Body of pancreas (tissue), 4 donors: Measurements from ENCODE around the gene KIRREL1.

Experiments
- POLR2A ChIP-seq, 3 donors: fragments of 450-650 bp; IDR thresholded peaks; one replicate each; pipeline ENCODE4 v1.6.1; 2016; ENCODE audit warnings: antibody characterized with exemption in 3 of 3, mild to moderate bottlenecking in 2 of 3
- TF ChIP-seq, protein P1 (sequence below), 7 experiments: fragments of 450-650 bp in 4 of 7; fragments of 200-600 bp in 3 of 7; sonication (generic) in 3 of 7; IDR thresholded peaks; one replicate each; pipeline ENCODE4 v1.5.1; 2016 to 2019; ENCODE audit warnings: antibody characterized with exemption in 7 of 7

- TF ChIP-seq, protein P1, sequence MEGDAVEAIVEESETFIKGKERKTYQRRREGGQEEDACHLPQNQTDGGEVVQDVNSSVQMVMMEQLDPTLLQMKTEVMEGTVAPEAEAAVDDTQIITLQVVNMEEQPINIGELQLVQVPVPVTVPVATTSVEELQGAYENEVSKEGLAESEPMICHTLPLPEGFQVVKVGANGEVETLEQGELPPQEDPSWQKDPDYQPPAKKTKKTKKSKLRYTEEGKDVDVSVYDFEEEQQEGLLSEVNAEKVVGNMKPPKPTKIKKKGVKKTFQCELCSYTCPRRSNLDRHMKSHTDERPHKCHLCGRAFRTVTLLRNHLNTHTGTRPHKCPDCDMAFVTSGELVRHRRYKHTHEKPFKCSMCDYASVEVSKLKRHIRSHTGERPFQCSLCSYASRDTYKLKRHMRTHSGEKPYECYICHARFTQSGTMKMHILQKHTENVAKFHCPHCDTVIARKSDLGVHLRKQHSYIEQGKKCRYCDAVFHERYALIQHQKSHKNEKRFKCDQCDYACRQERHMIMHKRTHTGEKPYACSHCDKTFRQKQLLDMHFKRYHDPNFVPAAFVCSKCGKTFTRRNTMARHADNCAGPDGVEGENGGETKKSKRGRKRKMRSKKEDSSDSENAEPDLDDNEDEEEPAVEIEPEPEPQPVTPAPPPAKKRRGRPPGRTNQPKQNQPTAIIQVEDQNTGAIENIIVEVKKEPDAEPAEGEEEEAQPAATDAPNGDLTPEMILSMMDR (IDR thresholded peaks at IDR 0.05), result no peak
- no peak for TF ChIP-seq POLR2A (IDR thresholded peaks at IDR 0.05)
Measured at GRCh38 chr1:157960773-157961172, 32.7 kb upstream of the KIRREL1 start.
